ENCODE results near the gene PDGFB.
A peak's percentile ranks its signal among the peaks of the same experiment; 100 is the strongest.

PDGFB gene

DNA sequence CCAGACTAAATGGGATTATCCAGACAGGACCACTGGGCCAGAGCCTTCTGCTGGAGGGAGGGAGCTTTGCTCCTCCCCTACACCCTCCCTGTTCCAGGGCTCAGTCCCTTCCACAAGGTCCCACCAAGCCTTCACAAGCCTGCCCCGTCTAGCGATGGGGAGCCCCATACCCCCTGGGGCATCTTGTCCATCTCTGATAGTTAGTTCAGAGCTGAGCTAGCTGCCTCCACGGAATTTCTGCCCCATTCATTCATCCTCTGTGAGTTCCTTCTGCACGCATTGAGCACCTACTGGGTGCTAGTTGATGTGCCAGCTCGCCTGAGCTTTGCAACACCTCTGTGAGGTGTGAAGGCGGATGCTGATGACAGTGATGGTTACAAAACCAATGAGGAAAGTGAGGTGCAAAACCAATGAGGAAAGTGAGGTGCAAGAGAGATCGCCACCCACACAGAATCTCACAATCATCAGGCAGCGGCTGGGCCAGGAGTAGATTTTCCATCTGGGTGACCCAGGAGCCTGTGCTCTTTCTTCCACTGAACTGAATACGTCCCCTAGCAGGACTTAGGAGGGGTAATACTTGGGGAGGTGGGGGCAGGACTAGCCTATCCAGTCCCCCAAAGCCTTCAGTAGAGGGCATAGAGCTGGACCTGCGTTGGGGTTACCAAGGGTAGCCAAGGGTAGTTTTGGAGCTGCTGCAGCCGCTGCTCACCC, 70.8 kb downstream of the PDGFB start:
- Histone ChIP-seq H3K4me1 (ENCODE audit: control insufficient read depth in 1 of 2, insufficient read depth in 2 of 2, low read length in 2 of 2) (peaks cover 18 to 52% of the 10 kb centered on the region in 2 donors), H3K27ac (ENCODE audit: low read length) (peak overlapping the region; percentile 64), H3K36me3 (ENCODE audit: control insufficient read depth in 1 of 2, insufficient read depth in 2 of 2, low read length in 2 of 2) (no peaks in the 10 kb centered on the region), H3K4me3 (ENCODE audit: low read depth in 1 of 2, low read length in 2 of 2) (peak overlapping the region in 1 of 2 donors; percentile 12), H3K27me3 (ENCODE audit: low read depth, low read length) (no peaks in the 10 kb centered on the region), H3K9me3 (ENCODE audit: control insufficient read depth in 1 of 2, low read length in 2 of 2) (no peaks in the 10 kb centered on the region)
